ENCODE results near the gene SEMA6C. TPM values are rescaled to one million over a fixed set of nuclear protein-coding genes. Genes with fewer than 3 reads are reported as not detected.

The SEMA6C gene
- total and polyA plus RNA-seq, 2 of the 13 experiments (the other 11 are each of a cell fraction or from before 2014, with no cell fraction given), result 1.4 to 2.9 TPM

GRCh38 chr1:151165738-151166504 lies 19.5 kb upstream of the SEMA6C start, which contains the start of the genes LYSMD1 and SCNM1 (continued):
- no peak for TF ChIP-seq ZNF577 (CRISPR knock-in tag; IDR thresholded peaks at IDR 0.05; ENCODE audit: borderline replicate concordance, low read depth)
- TF ChIP-seq ZNF605 (CRISPR knock-in tag; IDR thresholded peaks at IDR 0.05), result peak; percentile 90
- peak; percentile 18; the same call in 1 of the 2 replicates for TF ChIP-seq HES4 (CRISPR knock-in tag; IDR thresholded peaks at IDR 0.05; ENCODE audit: borderline replicate concordance)
- TF ChIP-seq CEBPZ (IDR thresholded peaks at IDR 0.05; ENCODE audit: low read length), result no peak
- no peak for TF ChIP-seq MXD3 (CRISPR knock-in tag; IDR thresholded peaks at IDR 0.05)
- TF ChIP-seq FOXP4 (CRISPR knock-in tag; IDR thresholded peaks at IDR 0.05), result peak; percentile 69
- no peak for TF ChIP-seq ZFP82 (CRISPR knock-in tag; IDR thresholded peaks at IDR 0.05; ENCODE audit: borderline replicate concordance)
- TF ChIP-seq, protein P1, sequence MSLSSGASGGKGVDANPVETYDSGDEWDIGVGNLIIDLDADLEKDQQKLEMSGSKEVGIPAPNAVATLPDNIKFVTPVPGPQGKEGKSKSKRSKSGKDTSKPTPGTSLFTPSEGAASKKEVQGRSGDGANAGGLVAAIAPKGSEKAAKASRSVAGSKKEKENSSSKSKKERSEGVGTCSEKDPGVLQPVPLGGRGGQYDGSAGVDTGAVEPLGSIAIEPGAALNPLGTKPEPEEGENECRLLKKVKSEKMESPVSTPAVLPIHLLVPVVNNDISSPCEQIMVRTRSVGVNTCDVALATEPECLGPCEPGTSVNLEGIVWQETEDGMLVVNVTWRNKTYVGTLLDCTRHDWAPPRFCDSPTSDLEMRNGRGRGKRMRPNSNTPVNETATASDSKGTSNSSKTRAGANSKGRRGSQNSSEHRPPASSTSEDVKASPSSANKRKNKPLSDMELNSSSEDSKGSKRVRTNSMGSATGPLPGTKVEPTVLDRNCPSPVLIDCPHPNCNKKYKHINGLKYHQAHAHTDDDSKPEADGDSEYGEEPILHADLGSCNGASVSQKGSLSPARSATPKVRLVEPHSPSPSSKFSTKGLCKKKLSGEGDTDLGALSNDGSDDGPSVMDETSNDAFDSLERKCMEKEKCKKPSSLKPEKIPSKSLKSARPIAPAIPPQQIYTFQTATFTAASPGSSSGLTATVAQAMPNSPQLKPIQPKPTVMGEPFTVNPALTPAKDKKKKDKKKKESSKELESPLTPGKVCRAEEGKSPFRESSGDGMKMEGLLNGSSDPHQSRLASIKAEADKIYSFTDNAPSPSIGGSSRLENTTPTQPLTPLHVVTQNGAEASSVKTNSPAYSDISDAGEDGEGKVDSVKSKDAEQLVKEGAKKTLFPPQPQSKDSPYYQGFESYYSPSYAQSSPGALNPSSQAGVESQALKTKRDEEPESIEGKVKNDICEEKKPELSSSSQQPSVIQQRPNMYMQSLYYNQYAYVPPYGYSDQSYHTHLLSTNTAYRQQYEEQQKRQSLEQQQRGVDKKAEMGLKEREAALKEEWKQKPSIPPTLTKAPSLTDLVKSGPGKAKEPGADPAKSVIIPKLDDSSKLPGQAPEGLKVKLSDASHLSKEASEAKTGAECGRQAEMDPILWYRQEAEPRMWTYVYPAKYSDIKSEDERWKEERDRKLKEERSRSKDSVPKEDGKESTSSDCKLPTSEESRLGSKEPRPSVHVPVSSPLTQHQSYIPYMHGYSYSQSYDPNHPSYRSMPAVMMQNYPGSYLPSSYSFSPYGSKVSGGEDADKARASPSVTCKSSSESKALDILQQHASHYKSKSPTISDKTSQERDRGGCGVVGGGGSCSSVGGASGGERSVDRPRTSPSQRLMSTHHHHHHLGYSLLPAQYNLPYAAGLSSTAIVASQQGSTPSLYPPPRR (CRISPR knock-in tag; IDR thresholded peaks at IDR 0.05; ENCODE audit: borderline replicate concordance), result peak; percentile 20; the same call in 1 of the 2 replicates
- no peak; the same call in 1 of the 2 replicates for TF ChIP-seq ZIK1 (CRISPR knock-in tag; IDR thresholded peaks at IDR 0.05; ENCODE audit: borderline replicate concordance, low read depth)
- TF ChIP-seq, protein P2, sequence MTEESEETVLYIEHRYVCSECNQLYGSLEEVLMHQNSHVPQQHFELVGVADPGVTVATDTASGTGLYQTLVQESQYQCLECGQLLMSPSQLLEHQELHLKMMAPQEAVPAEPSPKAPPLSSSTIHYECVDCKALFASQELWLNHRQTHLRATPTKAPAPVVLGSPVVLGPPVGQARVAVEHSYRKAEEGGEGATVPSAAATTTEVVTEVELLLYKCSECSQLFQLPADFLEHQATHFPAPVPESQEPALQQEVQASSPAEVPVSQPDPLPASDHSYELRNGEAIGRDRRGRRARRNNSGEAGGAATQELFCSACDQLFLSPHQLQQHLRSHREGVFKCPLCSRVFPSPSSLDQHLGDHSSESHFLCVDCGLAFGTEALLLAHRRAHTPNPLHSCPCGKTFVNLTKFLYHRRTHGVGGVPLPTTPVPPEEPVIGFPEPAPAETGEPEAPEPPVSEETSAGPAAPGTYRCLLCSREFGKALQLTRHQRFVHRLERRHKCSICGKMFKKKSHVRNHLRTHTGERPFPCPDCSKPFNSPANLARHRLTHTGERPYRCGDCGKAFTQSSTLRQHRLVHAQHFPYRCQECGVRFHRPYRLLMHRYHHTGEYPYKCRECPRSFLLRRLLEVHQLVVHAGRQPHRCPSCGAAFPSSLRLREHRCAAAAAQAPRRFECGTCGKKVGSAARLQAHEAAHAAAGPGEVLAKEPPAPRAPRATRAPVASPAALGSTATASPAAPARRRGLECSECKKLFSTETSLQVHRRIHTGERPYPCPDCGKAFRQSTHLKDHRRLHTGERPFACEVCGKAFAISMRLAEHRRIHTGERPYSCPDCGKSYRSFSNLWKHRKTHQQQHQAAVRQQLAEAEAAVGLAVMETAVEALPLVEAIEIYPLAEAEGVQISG (CRISPR knock-in tag; IDR thresholded peaks at IDR 0.05), result peak; percentile 98
